GM13977 (cell line): ENCODE results near the gene WNK1.

Source experiments
- DNase-seq: peaks from one replicate; pipeline ENCODE4 v3.0.0; 2012; ENCODE audit warnings: low spot score
- in situ Hi-C: fragments of 300-500 bp; cut with MboI; formaldehyde crosslinking; loops from one replicate; pipeline ENCODE4 v1.12.0; 2022; ENCODE audit warnings: low sequenced_read_pairs, low pct_unique_long_range_greater_than_20kb, mixed read lengths, inconsistent platforms; ENCODE audit not compliant: unreplicated experiment
- TF ChIP-seq, protein P1 (sequence below): IDR thresholded peaks from 2 replicates; pipeline ENCODE4 v1.5.1; 2012; ENCODE audit warnings: mild to moderate bottlenecking, control low read depth; ENCODE audit not compliant: insufficient read depth; ENCODE audit errors: extremely low read depth, missing control alignments

Gene WNK1

DNA sequence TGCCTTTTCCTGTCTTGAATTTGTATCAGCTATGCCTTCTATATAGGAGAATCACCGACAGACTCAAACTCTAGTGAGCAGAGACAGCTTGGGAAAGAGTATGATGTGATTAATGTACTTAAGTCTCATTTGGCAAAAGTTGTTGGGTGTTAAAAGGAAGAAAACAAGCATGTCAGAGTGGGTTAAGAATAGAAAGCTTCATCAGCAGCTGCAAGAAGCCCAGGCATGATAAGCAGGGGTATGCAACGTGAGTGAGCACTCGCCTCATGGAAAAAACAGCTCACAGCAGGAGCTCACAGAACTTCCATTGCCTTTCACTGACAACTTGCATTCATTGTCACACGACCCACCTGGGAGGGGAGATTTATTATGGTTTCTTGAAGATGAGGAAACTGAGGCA, 35.9 kb upstream of the WNK1 start:
- DNase-seq: no peak
- in situ Hi-C loops: no loop called here
- TF ChIP-seq, protein P1, sequence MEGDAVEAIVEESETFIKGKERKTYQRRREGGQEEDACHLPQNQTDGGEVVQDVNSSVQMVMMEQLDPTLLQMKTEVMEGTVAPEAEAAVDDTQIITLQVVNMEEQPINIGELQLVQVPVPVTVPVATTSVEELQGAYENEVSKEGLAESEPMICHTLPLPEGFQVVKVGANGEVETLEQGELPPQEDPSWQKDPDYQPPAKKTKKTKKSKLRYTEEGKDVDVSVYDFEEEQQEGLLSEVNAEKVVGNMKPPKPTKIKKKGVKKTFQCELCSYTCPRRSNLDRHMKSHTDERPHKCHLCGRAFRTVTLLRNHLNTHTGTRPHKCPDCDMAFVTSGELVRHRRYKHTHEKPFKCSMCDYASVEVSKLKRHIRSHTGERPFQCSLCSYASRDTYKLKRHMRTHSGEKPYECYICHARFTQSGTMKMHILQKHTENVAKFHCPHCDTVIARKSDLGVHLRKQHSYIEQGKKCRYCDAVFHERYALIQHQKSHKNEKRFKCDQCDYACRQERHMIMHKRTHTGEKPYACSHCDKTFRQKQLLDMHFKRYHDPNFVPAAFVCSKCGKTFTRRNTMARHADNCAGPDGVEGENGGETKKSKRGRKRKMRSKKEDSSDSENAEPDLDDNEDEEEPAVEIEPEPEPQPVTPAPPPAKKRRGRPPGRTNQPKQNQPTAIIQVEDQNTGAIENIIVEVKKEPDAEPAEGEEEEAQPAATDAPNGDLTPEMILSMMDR: no peak

DNA sequence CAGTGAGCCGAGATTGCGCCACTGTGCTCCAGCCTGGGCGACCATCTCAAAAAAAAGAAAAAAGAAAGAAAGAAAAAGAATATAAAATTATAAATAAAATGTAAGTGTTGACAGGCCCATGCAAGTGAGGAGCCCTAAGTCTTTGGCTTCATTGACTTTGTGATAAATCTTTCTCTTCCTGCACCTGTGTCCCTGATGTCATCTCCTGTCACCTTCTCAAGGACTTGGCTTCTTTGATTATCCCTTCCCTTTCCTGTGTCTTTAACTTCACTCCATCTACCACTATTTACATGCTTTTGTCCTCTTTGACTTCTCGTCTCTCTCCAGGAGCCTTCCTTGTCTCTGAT, 33.6 kb upstream of the WNK1 start:
- DNase-seq: no peak
- in situ Hi-C loops: no loop called here
- TF ChIP-seq, protein P1: no peak

DNA sequence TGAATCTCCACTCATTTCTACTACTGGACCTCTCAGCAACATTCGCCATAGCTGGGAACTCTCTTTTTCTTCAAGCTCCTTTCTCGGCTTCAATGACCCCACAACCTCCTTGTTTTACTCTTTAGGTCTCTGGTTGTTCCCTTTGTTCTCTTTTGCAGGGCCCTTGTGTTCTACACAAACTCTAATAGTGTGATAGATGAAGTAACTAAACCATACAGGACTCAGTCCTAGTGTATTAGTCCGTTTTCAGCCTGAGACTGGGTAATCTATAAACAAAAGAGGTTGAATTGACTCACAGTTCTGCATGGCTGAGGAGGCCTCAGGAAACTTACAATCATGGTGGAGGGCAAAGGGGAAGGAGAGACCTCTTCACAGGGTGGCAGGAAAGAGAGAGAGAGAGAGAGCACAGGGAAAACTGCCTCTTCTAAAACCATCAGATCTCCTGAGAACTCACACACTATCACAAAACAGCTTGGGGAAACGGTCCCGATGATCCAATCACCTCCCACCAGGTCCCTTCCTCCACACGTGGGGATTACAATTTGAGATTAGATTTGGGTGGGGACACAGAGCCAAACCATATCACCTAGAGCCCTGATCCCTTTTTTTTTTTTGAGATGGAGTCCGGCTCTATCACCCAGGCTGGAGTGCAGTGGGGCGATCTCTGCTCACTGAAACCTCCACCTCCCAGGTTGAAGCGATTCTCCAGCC, 32.0 kb upstream of the WNK1 start:
- DNase-seq: no peak
- in situ Hi-C loops: no loop called here
- TF ChIP-seq, protein P1: no peak

DNA sequence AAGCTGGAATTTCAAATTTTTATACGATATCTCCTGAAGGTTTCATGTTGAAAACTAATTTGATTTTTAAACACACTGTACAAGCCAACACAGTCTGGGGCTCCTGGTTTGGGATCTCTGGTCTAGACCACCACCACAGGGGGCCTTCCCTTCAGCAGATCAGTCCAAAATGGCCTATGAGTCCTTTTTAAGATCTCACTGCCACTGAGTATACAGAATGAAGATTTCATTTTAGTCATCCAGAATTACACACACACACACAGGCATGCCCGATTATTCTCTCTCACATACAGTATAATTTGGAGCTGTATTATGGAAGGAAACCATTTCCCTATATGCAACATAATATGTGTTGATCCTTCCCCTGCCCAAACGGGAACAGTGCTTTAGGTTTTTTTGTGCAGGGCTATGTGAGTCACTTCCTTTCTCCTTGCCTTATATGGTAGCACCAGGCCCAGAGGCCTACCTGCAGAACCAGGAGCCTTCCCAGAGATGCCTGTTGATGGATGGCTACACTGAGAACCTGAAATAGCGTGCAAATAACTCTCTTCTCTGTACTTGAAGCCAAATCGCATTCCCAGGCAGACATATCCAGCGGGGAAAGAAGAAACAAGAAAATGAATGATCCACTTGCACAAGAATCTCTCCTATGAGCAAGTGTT, 28.1 kb upstream of the WNK1 start:
- TF ChIP-seq, protein P1: no peak
- DNase-seq: no peak
- in situ Hi-C loops: no loop called here

DNA sequence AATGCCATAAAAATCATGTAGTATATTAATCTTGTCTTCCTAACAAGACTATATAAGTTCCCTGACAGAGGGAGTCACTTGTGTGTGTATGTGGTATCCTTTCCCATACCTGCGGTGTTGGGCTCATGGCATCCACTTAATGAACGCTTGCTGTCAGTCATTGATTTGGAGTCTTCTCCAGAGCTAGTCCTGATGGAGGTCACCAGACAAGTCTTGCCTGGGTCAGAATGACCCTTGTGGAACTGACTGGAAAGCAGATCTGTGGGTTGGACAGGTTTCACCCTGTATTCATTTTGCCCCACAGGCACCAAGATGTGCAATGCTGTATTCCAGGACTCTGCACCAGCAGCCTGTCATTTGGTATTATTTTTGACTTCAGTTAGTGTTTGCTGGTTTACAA, 27.3 kb upstream of the WNK1 start:
- in situ Hi-C loops: no loop called here
- TF ChIP-seq, protein P1: no peak
- no peak for DNase-seq

DNA sequence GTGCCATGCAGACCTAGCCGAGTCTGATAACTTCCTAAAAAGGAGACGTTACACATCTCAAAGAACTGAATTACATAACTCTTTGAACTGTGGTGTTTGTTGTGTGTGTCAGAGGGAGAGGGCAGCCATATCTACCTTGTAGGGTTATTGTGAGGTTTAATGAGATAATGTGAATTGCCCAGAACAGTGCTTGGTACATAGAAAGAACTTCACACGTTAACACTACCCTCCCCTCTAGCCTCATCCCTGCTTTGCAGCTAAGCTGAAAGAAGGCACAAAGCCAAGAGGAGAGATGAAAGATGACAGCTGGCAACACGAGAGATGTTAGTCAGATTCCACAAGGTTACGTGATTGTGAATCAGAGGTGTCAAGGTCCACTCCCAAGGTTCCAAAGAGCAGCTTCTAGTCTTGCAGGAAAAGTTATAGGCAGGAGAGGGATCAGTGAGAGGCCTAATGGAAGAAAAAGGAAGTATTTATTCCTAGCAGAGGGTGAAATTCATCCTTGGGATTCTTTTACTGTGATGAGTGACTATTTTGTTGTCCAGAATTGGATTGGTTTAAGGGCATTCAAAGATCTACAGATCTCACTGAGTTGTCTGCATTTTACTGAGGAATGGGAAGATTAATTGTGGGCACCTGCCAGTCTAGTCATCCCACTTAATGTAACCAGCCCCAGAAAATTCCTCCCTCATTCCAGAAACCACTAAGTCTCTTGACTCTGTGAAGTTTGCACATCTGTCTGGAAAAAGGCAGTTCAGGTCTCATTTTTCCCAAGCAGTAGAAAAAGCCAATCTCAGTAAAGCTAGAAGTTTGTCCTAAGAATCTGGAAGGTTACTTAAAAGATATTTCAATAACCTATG, 25.9 kb upstream of the WNK1 start:
- DNase-seq: no peak
- TF ChIP-seq, protein P1: no peak
- in situ Hi-C loops: no loop called here
